ENCODE results near the gene CNTRL.
A peak's percentile ranks its signal among the peaks of the same experiment; 100 is the strongest.

Gene CNTRL

GRCh38 chr9:121201738-121202533 lies 127.2 kb downstream of the CNTRL start, which contains the start of gene RAB14:
TSS of gene RAB14 (minus strand) at chr9:121201869. CDS start at chr9:121193412, 8,457 bp downstream.
- peak within 1 kb of the TSS; percentile 89 for H3K4me3 ChIP-seq (ENCODE audit: control insufficient read depth, low read depth, low read length)
- DNase-seq (ENCODE audit: low read depth) = peak; percentile 92
- peak; percentile 42 for TF ChIP-seq CTCF (IDR thresholded peaks at IDR 0.05; ENCODE audit: control insufficient read depth, insufficient read depth, low read depth, low read length, missing control alignments)

DNA sequence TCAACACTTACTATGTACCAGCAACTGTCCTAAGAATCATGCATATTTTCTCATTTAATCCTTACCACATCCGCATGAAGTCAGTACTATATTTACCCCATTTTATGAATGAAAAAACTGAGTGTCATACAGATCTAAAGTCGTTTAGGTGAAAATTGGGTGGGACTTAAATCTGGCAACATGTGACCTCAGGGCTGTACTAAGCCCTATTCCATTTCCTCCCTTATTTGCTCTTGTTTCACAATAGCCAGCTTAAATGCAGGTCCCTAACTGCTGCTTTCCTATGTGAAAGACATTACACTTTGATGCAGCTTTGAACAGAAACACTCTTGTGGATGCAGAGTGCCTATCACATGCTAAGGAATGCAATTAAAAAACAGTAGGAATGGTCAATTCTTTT lies 129.4 kb downstream of the CNTRL start:
- no peak overlapping the region for H3K4me3 ChIP-seq (ENCODE audit: control insufficient read depth, low read depth, low read length)
- no peak for DNase-seq (ENCODE audit: low read depth)
- TF ChIP-seq CTCF (IDR thresholded peaks at IDR 0.05; ENCODE audit: control insufficient read depth, insufficient read depth, low read depth, low read length, missing control alignments) = no peak

GRCh38 chr9:121204611-121205010 lies 129.9 kb downstream of the CNTRL start:
- no peak for TF ChIP-seq CTCF (IDR thresholded peaks at IDR 0.05; ENCODE audit: control insufficient read depth, insufficient read depth, low read depth, low read length, missing control alignments)
- no peak for DNase-seq (ENCODE audit: low read depth)
- no peak overlapping the region for H3K4me3 ChIP-seq (ENCODE audit: control insufficient read depth, low read depth, low read length)

- no peak for TF ChIP-seq CTCF (IDR thresholded peaks at IDR 0.05; ENCODE audit: control insufficient read depth, insufficient read depth, low read depth, low read length, missing control alignments)
- no peak overlapping the region for H3K4me3 ChIP-seq (ENCODE audit: control insufficient read depth, low read depth, low read length)
- no peak for DNase-seq (ENCODE audit: low read depth)
Observed at GRCh38 chr9:121206516-121207370, 132.0 kb downstream of the CNTRL start.

GRCh38 chr9:121207371-121207940 lies 132.7 kb downstream of the CNTRL start:
- H3K4me3 ChIP-seq (ENCODE audit: control insufficient read depth, low read depth, low read length) = no peak overlapping the region
- TF ChIP-seq CTCF (IDR thresholded peaks at IDR 0.05; ENCODE audit: control insufficient read depth, insufficient read depth, low read depth, low read length, missing control alignments) = no peak

DNA sequence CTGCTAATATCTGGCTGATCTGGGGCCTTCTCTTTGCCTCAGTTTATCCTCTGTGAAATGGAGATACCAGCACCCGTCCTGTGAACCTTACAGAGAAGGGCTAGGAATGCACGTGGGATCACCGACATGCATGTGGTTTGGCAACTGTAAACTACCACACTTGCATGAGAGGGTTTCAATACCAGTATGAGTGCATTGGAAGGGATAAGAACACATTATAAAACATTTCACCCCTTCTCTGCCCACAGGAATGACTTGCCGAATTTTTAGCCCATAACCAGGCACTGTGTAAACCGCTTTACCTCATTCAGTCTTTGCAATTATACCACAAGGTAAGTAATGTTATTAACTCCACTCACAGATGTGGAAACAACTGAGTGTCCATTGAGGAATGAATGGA lies 135.8 kb downstream of the CNTRL start:
- no peak for DNase-seq (ENCODE audit: low read depth)
- no peak for TF ChIP-seq CTCF (IDR thresholded peaks at IDR 0.05; ENCODE audit: control insufficient read depth, insufficient read depth, low read depth, low read length, missing control alignments)
- H3K4me3 ChIP-seq (ENCODE audit: control insufficient read depth, low read depth, low read length) = no peak overlapping the region

More at GRCh38 chr9:121207371-121207940, 132.7 kb downstream of the CNTRL start:
- DNase-seq (ENCODE audit: low read depth) = no peak

Measured in AG09309 (cell line).